PC-9 (cell line): ENCODE measurements around the gene FNDC3B. TPM values are rescaled to one million over a fixed set of nuclear protein-coding genes. Genes with fewer than 3 reads are reported as not detected.

Experiments
- BruUV-seq: library from RNA; stranded (reverse); fragments of 400-500 nt; replicated peaks from 2 replicates; lab custom pipeline; 2021; lab: Mats Ljungman, UMichigan
- CTCF ChIA-PET: fragments of 300-600 bp; sonication (Branson Sonifier 250); formaldehyde crosslinking; loops from one replicate; lab custom pipeline; 2022; ENCODE audit warnings: antibody characterized with exemption; lab: Charles Lee
- POLR2A ChIA-PET: fragments of 300-600 bp; sonication (Branson Sonifier 250); formaldehyde crosslinking; loops from one replicate; lab custom pipeline; 2022; ENCODE audit warnings: antibody characterized with exemption; ENCODE audit not compliant: unreplicated experiment; lab: Charles Lee
- DNase-seq, 2 experiments: peaks; one replicate each; pipeline versions ENCODE4 v3.0.0 to v3.0.0-alpha.2; 2015 to 2022; ENCODE audit warnings: mixed read lengths in 1 of 2
- H2AFZ ChIP-seq: fragments of 200-600 bp; sonication (generic); 2 replicates; pipeline ENCODE4 v1.8.1; 2017; ENCODE audit warnings: antibody characterized with exemption
- H3F3A ChIP-seq: fragments of 200-600 bp; sonication (generic); 2 replicates; pipeline ENCODE4 v1.8.1; 2017; ENCODE audit warnings: antibody characterized with exemption, mild to moderate bottlenecking, low read depth; ENCODE audit not compliant: insufficient read depth
- H3K27ac ChIP-seq: fragments of 200-600 bp; sonication (generic); 2 replicates; pipeline ENCODE4 v1.6.1; 2016; ENCODE audit warnings: mixed run types
- H3K27me3 ChIP-seq: fragments of 200-600 bp; sonication (generic); 2 replicates; pipeline ENCODE4 v1.6.1; 2016; ENCODE audit warnings: low read depth, mixed run types; ENCODE audit not compliant: insufficient read depth
- H3K36me3 ChIP-seq: fragments of 200-600 bp; sonication (generic); 2 replicates; pipeline ENCODE4 v1.6.1; 2016; ENCODE audit warnings: low read depth, mixed run types
- H3K4me1 ChIP-seq: fragments of 200-600 bp; sonication (generic); replicated peaks from 2 replicates; pipeline ENCODE4 v1.6.1; 2016; ENCODE audit warnings: mixed run types; ENCODE audit not compliant: insufficient read depth
- H3K4me2 ChIP-seq: fragments of 200-600 bp; sonication (generic); 2 replicates; pipeline ENCODE4 v1.6.1; 2017; ENCODE audit warnings: mixed run types
- H3K4me3 ChIP-seq: fragments of 200-600 bp; sonication (generic); 2 replicates; pipeline ENCODE4 v1.6.1; 2016; ENCODE audit warnings: mixed run types
- H3K79me2 ChIP-seq: fragments of 200-600 bp; sonication (generic); 2 replicates; pipeline ENCODE4 v1.6.1; 2017; ENCODE audit warnings: low read depth, mixed run types
- H3K9me2 ChIP-seq: fragments of 200-600 bp; sonication (generic); 2 replicates; pipeline ENCODE4 v1.8.1; 2017; ENCODE audit warnings: mild to moderate bottlenecking; ENCODE audit not compliant: insufficient read depth
- H3K9me3 ChIP-seq: fragments of 200-600 bp; sonication (generic); 2 replicates; pipeline ENCODE4 v1.8.1; 2016; ENCODE audit warnings: low read depth; ENCODE audit not compliant: insufficient read depth
- H4K20me1 ChIP-seq: fragments of 200-600 bp; sonication (generic); 2 replicates; pipeline ENCODE4 v1.8.1; 2017; ENCODE audit not compliant: insufficient read depth
- CTCF ChIP-seq: fragments of 200-600 bp; sonication (generic); conservative IDR thresholded peaks from 2 replicates; pipeline ENCODE4 v1.6.1; 2017; ENCODE audit warnings: mixed run types, antibody characterized with exemption, mild to moderate bottlenecking, moderate library complexity
- EZH2 ChIP-seq: fragments of 200-600 bp; sonication (generic); IDR thresholded peaks from 2 replicates; pipeline ENCODE4 v1.8.0; 2017; ENCODE audit warnings: antibody characterized with exemption, low read depth
- intact Hi-C: fragments of 100-400 bp; cut with micrococcal nuclease; formaldehyde crosslinking; loops from one replicate; pipeline ENCODE4 v1.10.0; 2022; ENCODE audit not compliant: unreplicated experiment
- total RNA-seq: library from RNA; stranded (reverse); gene quantifications from 2 replicates; pipeline ENCODE4 v1.2.3, GENCODE V29; 2021

FNDC3B gene
- total RNA-seq, 1 experiment from 2014 or later, result 106 TPM

GRCh38 chr3:172438186-172438585, 398.8 kb downstream of the FNDC3B start:
- ChIA-PET POLR2A (no interaction called here), CTCF (no interaction called here)
- Histone ChIP-seq H3K27ac (no peak overlapping the region), H3K9me3 (no peaks in the 10 kb centered on the region; the same call in 1 of the 2 replicates), H3F3A (no peaks in the 10 kb centered on the region; the same call in 1 of the 2 replicates), H3K27me3 (no peaks in the 10 kb centered on the region), H2AFZ (no peak overlapping the region), H3K9me2 (no peaks in the 10 kb centered on the region), H3K4me1 (no peaks in the 10 kb centered on the region), H3K36me3 (no peaks in the 10 kb centered on the region), H3K79me2 (no peaks in the 10 kb centered on the region), H3K4me2 (no peak overlapping the region), H4K20me1 (no peaks in the 10 kb centered on the region), H3K4me3 (no peak overlapping the region)
- TF ChIP-seq EZH2, result no peak
- intact Hi-C loops, result no loop called here
- DNase-seq, result no peak
- no TSS peak for BruUV-seq

- no peaks in the 10 kb centered on the region for H3K27me3 ChIP-seq
- H3F3A ChIP-seq, result no peaks in the 10 kb centered on the region; the same call in 1 of the 2 replicates
- H2AFZ ChIP-seq, result no peak overlapping the region
- no peaks in the 10 kb centered on the region for H3K9me2 ChIP-seq
- H3K79me2 ChIP-seq, result no peaks in the 10 kb centered on the region
- no peak overlapping the region for H3K27ac ChIP-seq
- H4K20me1 ChIP-seq, result no peaks in the 10 kb centered on the region
- no peaks in the 10 kb centered on the region for H3K9me3 ChIP-seq
- POLR2A ChIA-PET, result no interaction called here
- DNase-seq, result no peak
- no peak overlapping the region for H3K4me3 ChIP-seq
- TF ChIP-seq CTCF, result no peak
- TF ChIP-seq EZH2, result no peak
- no peaks in the 10 kb centered on the region for H3K4me1 ChIP-seq
- intact Hi-C loops, result no loop called here
- CTCF ChIA-PET, result interaction anchor here (0.5 kb wide), 1 partner anchor 108 kb away, joined by 3 read pairs; no protein-coding TSS in a partner anchor
- no TSS peak for BruUV-seq
- no peak overlapping the region for H3K4me2 ChIP-seq
- no peaks in the 10 kb centered on the region for H3K36me3 ChIP-seq
Observed at GRCh38 chr3:172441581-172441980, 402.2 kb downstream of the FNDC3B start.

- H3K4me2 ChIP-seq, result no peak overlapping the region
- POLR2A ChIA-PET, result no interaction called here
- no peaks in the 10 kb centered on the region for H3K36me3 ChIP-seq
- no TSS peak for BruUV-seq
- no peaks in the 10 kb centered on the region for H4K20me1 ChIP-seq
- H2AFZ ChIP-seq, result no peak overlapping the region
- H3K79me2 ChIP-seq, result no peaks in the 10 kb centered on the region
- H3K9me2 ChIP-seq, result no peaks in the 10 kb centered on the region
- H3K4me3 ChIP-seq, result no peak overlapping the region
- H3K4me1 ChIP-seq, result no peaks in the 10 kb centered on the region
- H3K27ac ChIP-seq, result no peak overlapping the region
- TF ChIP-seq CTCF, result no peak
- TF ChIP-seq EZH2, result no peak
- H3K27me3 ChIP-seq, result no peaks in the 10 kb centered on the region
- CTCF ChIA-PET, result no interaction called here
- no peaks in the 10 kb centered on the region; the same call in 1 of the 2 replicates for H3F3A ChIP-seq
- intact Hi-C loops, result no loop called here
- no peaks in the 10 kb centered on the region for H3K9me3 ChIP-seq
- no peak for DNase-seq
Observed at GRCh38 chr3:172442606-172443005, 403.2 kb downstream of the FNDC3B start.

- BruUV-seq, result no TSS peak
- intact Hi-C loops, result no loop called here
- ChIA-PET POLR2A (no interaction called here), CTCF (no interaction called here)
- Histone ChIP-seq H2AFZ (0 out of 2 replicates have a peak overlapping the region, but pooled peaks have one; percentile 11), H3K36me3 (no peaks in the 10 kb centered on the region), H3K27ac (no peak overlapping the region), H3F3A (no peaks in the 10 kb centered on the region; the same call in 1 of the 2 replicates), H3K9me3 (no peaks in the 10 kb centered on the region), H4K20me1 (no peaks in the 10 kb centered on the region), H3K79me2 (no peaks in the 10 kb centered on the region), H3K4me1 (no peaks in the 10 kb centered on the region), H3K9me2 (no peaks in the 10 kb centered on the region), H3K27me3 (no peaks in the 10 kb centered on the region), H3K4me2 (no peak overlapping the region), H3K4me3 (no peak overlapping the region)
- no peak for TF ChIP-seq EZH2
- no peak for TF ChIP-seq CTCF
- DNase-seq, result no peak
Observed at GRCh38 chr3:172444821-172445220, 405.4 kb downstream of the FNDC3B start.
